HFF-Myc (cell line): ENCODE data around the gene BACH2.

ENCODE experiments used
- DNase-seq: peaks from one replicate; pipeline ENCODE4 v3.0.0-alpha.2; 2011; ENCODE audit warnings: low read depth; ENCODE audit errors: extremely low read depth
- H3K4me3 ChIP-seq: replicated peaks from 2 replicates; pipeline ENCODE4 v1.5.1; 2011; ENCODE audit warnings: low read depth, mild to moderate bottlenecking, control low read depth, low read length
- TF ChIP-seq, protein P1 (sequence below): IDR thresholded peaks from 2 replicates; pipeline ENCODE4 v1.5.1; 2012; ENCODE audit warnings: mild to moderate bottlenecking, low read depth, low read length, control low read depth; ENCODE audit errors: missing control alignments

BACH2 gene

DNA sequence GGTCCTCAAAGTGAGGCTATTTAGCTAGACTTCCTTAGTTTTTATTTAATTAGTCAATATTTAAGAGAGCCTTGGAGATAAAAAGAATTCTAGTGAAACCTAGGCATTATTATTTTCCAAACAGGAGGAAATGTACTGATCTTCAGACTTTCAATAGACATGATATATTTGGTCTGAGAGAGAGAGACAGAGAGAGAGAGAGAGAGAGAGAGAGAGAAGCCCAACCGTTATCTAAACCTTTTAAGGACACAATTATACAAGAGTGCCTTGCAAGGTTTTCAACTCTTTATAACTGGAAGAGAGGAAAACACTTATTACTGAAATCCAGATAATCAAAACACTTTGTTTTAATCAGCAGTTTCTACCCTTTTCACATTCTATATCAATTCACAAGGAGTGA, 64.8 kb downstream of the BACH2 start:
- TF ChIP-seq, protein P1, sequence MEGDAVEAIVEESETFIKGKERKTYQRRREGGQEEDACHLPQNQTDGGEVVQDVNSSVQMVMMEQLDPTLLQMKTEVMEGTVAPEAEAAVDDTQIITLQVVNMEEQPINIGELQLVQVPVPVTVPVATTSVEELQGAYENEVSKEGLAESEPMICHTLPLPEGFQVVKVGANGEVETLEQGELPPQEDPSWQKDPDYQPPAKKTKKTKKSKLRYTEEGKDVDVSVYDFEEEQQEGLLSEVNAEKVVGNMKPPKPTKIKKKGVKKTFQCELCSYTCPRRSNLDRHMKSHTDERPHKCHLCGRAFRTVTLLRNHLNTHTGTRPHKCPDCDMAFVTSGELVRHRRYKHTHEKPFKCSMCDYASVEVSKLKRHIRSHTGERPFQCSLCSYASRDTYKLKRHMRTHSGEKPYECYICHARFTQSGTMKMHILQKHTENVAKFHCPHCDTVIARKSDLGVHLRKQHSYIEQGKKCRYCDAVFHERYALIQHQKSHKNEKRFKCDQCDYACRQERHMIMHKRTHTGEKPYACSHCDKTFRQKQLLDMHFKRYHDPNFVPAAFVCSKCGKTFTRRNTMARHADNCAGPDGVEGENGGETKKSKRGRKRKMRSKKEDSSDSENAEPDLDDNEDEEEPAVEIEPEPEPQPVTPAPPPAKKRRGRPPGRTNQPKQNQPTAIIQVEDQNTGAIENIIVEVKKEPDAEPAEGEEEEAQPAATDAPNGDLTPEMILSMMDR = no peak
- no peak for DNase-seq
- H3K4me3 ChIP-seq = no peak overlapping the region

DNA sequence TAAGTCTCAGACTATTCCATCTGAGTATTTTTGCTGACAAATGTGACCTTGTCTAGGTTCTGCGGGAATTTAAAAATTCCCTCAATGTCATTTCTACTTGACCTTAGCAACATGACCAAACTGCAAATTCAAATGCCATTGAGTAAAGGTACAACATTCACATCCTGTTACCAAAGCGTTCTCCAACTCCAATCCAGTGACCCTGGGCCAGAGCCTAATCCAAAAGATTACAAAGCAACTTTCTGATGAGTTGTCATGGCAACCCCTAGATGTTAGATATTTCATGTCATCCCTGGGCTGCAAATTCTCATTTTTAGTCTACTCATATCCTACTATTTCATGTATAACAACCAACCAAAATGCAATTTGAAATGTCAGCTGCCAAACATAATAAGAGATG, 65.3 kb downstream of the BACH2 start:
- TF ChIP-seq, protein P1 = no peak
- no peak overlapping the region for H3K4me3 ChIP-seq
- no peak for DNase-seq

DNA sequence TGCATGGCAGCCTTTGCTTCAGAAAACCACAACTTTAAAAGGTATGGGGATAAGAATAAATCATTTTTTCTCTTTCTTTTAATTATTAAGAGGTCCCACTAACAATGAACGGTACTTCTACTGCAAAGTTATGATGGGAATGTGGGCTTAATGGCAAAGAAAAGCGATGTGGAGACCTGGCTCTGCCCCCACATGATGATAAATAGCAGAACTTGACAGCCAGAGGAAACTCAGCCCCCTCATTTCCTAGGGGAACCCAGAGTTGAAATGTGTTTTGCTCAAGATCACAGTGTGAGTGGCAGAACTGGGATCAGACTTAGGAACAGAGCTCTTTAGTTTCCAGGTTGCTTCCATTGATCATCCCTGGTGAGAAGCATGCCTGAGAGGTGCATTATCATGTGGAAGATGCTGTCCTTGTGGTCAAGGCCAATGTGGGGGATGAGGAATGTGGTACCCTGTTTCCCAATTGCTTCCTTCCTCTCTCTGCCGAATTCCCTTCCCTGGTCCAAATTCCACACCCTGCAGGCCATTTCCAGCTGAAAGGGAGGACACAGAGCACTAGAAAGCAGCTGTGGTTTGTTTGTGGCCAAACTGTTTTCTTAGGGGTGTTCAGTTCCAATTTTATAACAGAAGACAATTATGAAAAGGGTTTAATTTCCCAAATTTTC, 66.0 kb downstream of the BACH2 start:
- TF ChIP-seq, protein P1 = no peak
- H3K4me3 ChIP-seq = no peak overlapping the region
- no peak for DNase-seq

DNA sequence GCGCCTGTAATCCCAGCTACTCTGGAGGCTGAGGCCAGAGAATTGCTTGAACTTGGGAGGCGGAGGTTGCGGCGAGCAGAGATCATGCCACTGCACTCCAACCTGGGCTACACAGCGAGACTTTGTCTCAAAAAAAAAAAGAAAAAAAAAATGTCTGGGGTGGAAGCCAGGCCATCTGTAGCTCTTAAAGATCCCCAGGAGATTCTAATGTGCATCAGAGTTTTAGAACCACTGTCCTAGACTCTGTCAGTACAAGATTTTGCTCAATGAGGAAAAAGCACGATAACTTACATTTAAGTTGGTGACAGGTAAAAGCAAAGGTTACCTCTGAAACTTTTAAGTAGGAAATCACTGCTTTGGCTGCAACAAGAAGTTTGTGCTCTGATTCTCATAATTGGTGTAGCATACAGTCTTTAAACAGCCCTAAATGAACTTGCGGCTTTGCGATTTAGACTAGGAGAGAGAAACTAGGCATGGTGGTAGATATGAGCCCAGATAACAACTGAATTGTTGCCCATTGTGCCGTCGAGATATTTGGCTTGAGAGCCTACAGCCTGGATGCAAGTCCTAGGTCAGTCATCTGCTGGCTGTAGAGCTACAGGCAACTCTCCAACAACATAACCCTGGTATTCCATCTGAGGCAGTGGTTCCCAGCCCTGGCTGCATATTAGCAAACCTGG, 67.2 kb downstream of the BACH2 start:
- TF ChIP-seq, protein P1 = no peak
- no peak for DNase-seq
- H3K4me3 ChIP-seq = no peak overlapping the region

DNA sequence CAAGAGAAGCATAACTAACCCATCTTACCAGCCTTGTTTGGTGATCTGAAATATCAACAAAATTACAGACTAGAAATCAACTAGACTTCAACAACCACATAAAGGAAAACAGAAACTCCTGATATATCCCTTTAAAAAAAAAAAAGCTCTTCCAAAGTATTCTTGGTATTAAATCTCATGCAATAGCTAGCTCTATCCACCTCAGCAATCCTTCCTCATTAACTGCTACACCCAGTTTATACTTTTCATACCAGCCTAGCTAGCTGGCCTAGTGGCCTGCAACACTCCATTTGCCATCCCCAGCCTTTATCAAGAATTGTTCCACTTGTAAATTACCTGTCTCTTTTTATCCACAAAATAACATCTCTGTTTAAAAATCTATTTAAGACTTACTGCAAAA, 69.0 kb downstream of the BACH2 start:
- DNase-seq = no peak
- no peak overlapping the region for H3K4me3 ChIP-seq
- TF ChIP-seq, protein P1 = no peak

DNA sequence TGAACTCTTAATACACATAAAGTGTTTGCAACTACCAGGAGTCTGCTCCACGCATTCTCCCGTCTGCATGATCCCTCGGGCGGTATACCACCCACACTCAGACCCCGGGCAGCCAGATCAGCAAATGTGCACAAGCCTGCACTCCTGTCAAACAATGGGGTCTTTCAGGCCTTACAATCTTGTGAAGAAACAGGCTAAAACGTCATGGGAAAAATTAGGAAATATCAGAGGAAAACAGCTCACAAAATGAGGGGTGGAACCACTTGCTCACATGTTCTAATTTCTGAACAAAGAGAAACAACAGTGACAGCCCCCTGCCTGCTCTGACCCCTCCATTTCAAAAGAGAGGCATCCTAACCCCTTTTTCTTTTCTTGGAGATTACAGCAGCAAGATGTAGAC, 69.4 kb downstream of the BACH2 start:
- TF ChIP-seq, protein P1 = no peak
- no peak overlapping the region for H3K4me3 ChIP-seq
- DNase-seq = no peak
